Body of pancreas (tissue), 4 donors: Measurements from ENCODE around the gene FLII.

ENCODE experiments used
- POLR2A ChIP-seq, 3 donors: fragments of 450-650 bp; IDR thresholded peaks; one replicate each; pipeline ENCODE4 v1.6.1; 2016; ENCODE audit warnings: antibody characterized with exemption in 3 of 3, mild to moderate bottlenecking in 2 of 3
- TF ChIP-seq, protein P1 (sequence below), 7 experiments: fragments of 450-650 bp in 4 of 7; fragments of 200-600 bp in 3 of 7; sonication (generic) in 3 of 7; IDR thresholded peaks; one replicate each; pipeline ENCODE4 v1.5.1; 2016 to 2019; ENCODE audit warnings: antibody characterized with exemption in 7 of 7

- TF ChIP-seq, protein P1, sequence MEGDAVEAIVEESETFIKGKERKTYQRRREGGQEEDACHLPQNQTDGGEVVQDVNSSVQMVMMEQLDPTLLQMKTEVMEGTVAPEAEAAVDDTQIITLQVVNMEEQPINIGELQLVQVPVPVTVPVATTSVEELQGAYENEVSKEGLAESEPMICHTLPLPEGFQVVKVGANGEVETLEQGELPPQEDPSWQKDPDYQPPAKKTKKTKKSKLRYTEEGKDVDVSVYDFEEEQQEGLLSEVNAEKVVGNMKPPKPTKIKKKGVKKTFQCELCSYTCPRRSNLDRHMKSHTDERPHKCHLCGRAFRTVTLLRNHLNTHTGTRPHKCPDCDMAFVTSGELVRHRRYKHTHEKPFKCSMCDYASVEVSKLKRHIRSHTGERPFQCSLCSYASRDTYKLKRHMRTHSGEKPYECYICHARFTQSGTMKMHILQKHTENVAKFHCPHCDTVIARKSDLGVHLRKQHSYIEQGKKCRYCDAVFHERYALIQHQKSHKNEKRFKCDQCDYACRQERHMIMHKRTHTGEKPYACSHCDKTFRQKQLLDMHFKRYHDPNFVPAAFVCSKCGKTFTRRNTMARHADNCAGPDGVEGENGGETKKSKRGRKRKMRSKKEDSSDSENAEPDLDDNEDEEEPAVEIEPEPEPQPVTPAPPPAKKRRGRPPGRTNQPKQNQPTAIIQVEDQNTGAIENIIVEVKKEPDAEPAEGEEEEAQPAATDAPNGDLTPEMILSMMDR (IDR thresholded peaks at IDR 0.05) = no peak
- TF ChIP-seq POLR2A (IDR thresholded peaks at IDR 0.05) = no peak
Observed at GRCh38 chr17:18251204-18251603, 7.3 kb downstream of the FLII start.
